ENCODE data around the gene MAP3K9.

- TF ChIP-seq CTCF (conservative IDR thresholded peaks at IDR 0.05) (no peak), ZFX (IDR thresholded peaks at IDR 0.05) (no peak)
These were observed 1.3 kb upstream of the MAP3K9 start for GRCh38 chr14:70810621-70811020.
